Measurements from ENCODE around the gene DOHH.

Gene DOHH, protein sequence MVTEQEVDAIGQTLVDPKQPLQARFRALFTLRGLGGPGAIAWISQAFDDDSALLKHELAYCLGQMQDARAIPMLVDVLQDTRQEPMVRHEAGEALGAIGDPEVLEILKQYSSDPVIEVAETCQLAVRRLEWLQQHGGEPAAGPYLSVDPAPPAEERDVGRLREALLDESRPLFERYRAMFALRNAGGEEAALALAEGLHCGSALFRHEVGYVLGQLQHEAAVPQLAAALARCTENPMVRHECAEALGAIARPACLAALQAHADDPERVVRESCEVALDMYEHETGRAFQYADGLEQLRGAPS

DNA sequence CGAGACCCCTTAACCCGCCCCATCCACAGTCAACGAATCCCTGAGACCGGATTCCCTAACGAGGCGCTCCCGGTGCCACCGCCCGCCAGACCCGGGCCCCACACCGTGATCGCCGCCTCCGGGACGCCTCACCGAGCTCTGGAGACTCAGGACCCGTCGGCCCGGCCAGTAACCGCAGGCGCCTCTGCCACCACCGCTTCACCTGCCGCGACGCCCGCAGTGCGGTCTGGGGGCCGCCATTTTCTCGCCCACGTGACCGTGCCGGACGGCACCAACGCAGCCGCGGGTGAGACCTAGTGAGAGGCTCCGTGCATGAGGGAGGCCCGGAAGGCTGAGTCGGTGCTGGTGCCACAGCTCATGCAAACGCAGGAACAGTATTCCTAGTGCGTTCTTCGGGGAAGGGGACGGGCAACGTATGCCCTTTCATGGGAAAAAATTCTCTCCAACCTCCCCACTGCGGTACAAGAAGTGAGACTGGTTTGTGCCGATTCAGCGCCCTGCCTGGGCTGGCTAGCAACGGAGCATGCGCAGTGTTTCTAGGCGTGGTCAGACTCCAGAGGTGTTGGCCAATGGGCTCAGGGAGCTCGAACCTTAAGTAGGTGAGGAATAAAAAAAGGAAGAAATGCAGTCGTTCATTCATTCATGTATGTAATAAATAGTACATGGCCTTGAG is at the start of gene DOHH:
DOHH (minus strand) TSS at position 246 of the 673 bp plus-strand sequence. CDS start 3,860 bp downstream, outside the sequence.
- peaks cover 24% of the 10 kb centered on the region for H3K79me2 ChIP-seq (ENCODE audit: control insufficient read depth, insufficient read depth, low read length, unreplicated experiment)
- peak within 1 kb of the TSS; percentile 90 for H3K27ac ChIP-seq (ENCODE audit: low read depth, low read length)
- H3K27me3 ChIP-seq (ENCODE audit: insufficient read depth, low read length) = no peaks in the 10 kb centered on the region
- peak within 1 kb of the TSS; percentile 83 for H2AFZ ChIP-seq (ENCODE audit: low read length, unreplicated experiment)
- peak within 1 kb of the TSS; percentile 95 for H3K4me3 ChIP-seq (ENCODE audit: low read depth, low read length)
- no peaks in the 10 kb centered on the region for H3K36me3 ChIP-seq (ENCODE audit: insufficient read depth, low read length)
- no peaks in the 10 kb centered on the region for H3K4me1 ChIP-seq (ENCODE audit: control insufficient read depth, insufficient read depth, low read length, unreplicated experiment)

DNA sequence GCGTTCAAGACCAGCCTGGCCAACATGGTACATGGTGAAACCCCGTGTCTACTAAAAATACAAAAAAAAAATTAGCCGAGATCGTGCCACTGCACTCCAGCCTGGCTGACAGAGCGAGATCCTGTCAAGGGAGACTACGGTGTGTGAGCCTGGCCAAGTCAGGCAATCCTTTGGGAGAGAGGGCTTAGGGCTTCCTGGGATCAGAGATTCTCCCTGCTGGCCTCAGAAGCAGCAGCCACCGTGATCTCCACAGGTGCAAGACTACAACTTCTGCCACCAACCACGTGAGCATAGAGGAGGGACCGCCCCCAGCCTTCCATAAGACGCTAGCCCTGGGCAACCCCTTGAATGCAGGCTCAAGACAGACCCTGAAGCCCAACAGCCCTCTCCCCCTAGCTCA is 49.3 kb upstream of the DOHH start:
- no peak overlapping the region for H3K27ac ChIP-seq (ENCODE audit: low read depth, low read length)
- no peak overlapping the region for H2AFZ ChIP-seq (ENCODE audit: low read length, unreplicated experiment)
- peaks cover 23% of the 10 kb centered on the region for H3K79me2 ChIP-seq (ENCODE audit: control insufficient read depth, insufficient read depth, low read length, unreplicated experiment)
- no peaks in the 10 kb centered on the region; the same call in 1 of the 2 replicates for H3K36me3 ChIP-seq (ENCODE audit: insufficient read depth, low read length)
- H3K4me1 ChIP-seq (ENCODE audit: control insufficient read depth, insufficient read depth, low read length, unreplicated experiment) = no peaks in the 10 kb centered on the region
- no peak overlapping the region for H3K4me3 ChIP-seq (ENCODE audit: low read depth, low read length)
- H3K27me3 ChIP-seq (ENCODE audit: insufficient read depth, low read length) = no peaks in the 10 kb centered on the region

DNA sequence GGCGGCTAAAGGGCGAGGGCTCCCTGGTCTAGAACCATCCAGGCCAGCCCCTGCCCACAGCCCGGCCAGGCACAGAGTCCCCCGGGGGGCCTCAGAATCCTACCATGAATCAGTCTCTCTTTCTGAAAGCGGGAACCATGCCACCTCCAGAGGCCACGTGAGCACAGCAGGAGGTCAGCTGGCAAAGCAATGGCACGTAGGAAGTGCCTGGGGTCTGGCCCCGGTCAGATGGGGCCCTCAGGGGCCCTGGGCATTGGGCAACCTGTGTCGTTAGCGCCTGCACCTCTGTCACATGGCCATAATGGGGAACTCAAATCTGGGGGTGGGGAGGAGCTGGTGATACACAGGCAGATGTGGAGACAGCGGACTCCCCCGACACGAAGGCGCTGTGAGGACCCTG is 48.1 kb upstream of the DOHH start:
- H3K36me3 ChIP-seq (ENCODE audit: insufficient read depth, low read length) = no peaks in the 10 kb centered on the region; the same call in 1 of the 2 replicates
- peaks cover 15% of the 10 kb centered on the region for H3K79me2 ChIP-seq (ENCODE audit: control insufficient read depth, insufficient read depth, low read length, unreplicated experiment)
- no peaks in the 10 kb centered on the region for H3K27me3 ChIP-seq (ENCODE audit: insufficient read depth, low read length)
- no peak overlapping the region for H3K4me3 ChIP-seq (ENCODE audit: low read depth, low read length)
- no peak overlapping the region for H2AFZ ChIP-seq (ENCODE audit: low read length, unreplicated experiment)
- no peaks in the 10 kb centered on the region for H3K4me1 ChIP-seq (ENCODE audit: control insufficient read depth, insufficient read depth, low read length, unreplicated experiment)
- H3K27ac ChIP-seq (ENCODE audit: low read depth, low read length) = no peak overlapping the region

DNA sequence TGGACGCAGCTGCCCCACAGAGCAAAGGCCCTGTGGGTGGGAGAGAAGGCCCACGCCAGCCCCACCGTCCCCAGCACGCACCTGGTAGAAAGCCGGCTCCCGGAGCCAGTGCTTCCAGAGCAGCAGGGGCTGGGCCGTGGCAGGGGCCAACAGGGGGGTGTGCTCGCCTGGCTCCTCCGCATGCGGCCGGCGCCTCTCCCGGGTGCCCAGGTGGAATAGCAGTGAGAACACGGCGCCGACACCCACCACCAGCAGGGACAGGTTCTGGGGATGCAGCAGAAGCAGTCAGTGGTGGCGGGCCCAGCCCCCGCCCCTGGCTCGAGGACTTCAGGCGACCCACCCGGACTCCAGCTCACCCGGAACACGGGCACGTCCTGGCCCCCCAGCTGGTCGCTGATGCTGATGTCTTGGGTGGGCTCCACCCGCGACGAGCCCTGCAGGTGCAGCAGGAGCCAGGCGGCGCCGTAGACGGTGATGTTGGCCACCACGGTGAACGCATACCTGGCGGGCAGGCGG is 47.4 kb upstream of the DOHH start:
- no peaks in the 10 kb centered on the region; the same call in 1 of the 2 replicates for H3K36me3 ChIP-seq (ENCODE audit: insufficient read depth, low read length)
- H3K27ac ChIP-seq (ENCODE audit: low read depth, low read length) = no peak overlapping the region
- H3K79me2 ChIP-seq (ENCODE audit: control insufficient read depth, insufficient read depth, low read length, unreplicated experiment) = peaks cover 11% of the 10 kb centered on the region
- no peaks in the 10 kb centered on the region for H3K4me1 ChIP-seq (ENCODE audit: control insufficient read depth, insufficient read depth, low read length, unreplicated experiment)
- H2AFZ ChIP-seq (ENCODE audit: low read length, unreplicated experiment) = no peak overlapping the region
- no peaks in the 10 kb centered on the region for H3K27me3 ChIP-seq (ENCODE audit: insufficient read depth, low read length)
- no peak overlapping the region for H3K4me3 ChIP-seq (ENCODE audit: low read depth, low read length)

DNA sequence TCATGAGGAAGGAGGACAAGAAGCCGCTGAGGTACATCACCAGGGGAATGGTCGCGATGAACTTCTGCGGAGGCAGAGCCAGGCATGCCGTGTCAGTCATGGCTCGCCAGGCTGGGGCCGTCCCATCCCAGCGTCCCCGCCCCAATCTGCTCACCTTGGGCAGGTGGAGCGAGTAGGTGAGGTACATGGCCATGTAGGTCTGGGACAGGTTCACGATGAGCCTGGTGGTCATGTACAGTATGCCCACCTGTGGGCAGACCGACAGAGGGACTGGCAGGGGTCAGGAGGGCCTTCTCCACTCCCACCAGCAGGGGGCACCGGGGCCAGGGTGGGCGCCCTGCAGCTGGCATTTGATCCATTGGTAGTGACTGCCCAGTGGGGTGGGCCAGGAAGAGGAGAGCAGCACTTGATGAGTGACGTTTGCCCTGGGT is 46.8 kb upstream of the DOHH start:
- Histone ChIP-seq H3K27me3 (ENCODE audit: insufficient read depth, low read length) (no peaks in the 10 kb centered on the region), H3K36me3 (ENCODE audit: insufficient read depth, low read length) (no peaks in the 10 kb centered on the region; the same call in 1 of the 2 replicates)

DNA sequence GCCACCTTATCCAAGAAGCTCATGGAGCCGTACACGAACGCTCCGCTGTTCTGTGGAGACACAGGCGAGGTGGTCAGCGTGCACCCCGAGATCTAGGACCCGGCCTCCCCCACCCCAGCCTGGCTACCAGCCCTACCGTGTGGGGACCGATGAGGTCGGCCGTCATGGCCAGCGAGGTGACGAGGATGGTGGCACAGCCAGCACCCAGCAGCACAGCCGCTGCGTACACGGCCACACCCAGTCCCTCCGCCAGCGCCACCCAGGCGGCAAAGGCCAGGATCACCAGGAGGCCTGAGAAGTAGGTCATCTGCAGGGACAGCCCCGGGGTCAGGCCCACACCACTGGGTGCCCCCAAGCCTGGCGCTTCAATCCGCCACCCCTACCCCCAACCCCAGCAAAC is 45.6 kb upstream of the DOHH start:
- Histone ChIP-seq H3K79me2 (ENCODE audit: control insufficient read depth, insufficient read depth, low read length, unreplicated experiment) (no peaks in the 10 kb centered on the region), H3K27me3 (ENCODE audit: insufficient read depth, low read length) (no peaks in the 10 kb centered on the region), H3K36me3 (ENCODE audit: insufficient read depth, low read length) (no peaks in the 10 kb centered on the region; the same call in 1 of the 2 replicates), H3K27ac (ENCODE audit: low read depth, low read length) (no peak overlapping the region), H3K4me1 (ENCODE audit: control insufficient read depth, insufficient read depth, low read length, unreplicated experiment) (no peaks in the 10 kb centered on the region), H3K4me3 (ENCODE audit: low read depth, low read length) (no peak overlapping the region), H2AFZ (ENCODE audit: low read length, unreplicated experiment) (no peak overlapping the region)

More for the DNA sequence above, 46.8 kb upstream of the DOHH start:
- no peak overlapping the region for H2AFZ ChIP-seq (ENCODE audit: low read length, unreplicated experiment)
- H3K4me3 ChIP-seq (ENCODE audit: low read depth, low read length) = no peak overlapping the region
- H3K79me2 ChIP-seq (ENCODE audit: control insufficient read depth, insufficient read depth, low read length, unreplicated experiment) = peaks cover 7% of the 10 kb centered on the region
- no peak overlapping the region for H3K27ac ChIP-seq (ENCODE audit: low read depth, low read length)
- H3K4me1 ChIP-seq (ENCODE audit: control insufficient read depth, insufficient read depth, low read length, unreplicated experiment) = no peaks in the 10 kb centered on the region

DNA sequence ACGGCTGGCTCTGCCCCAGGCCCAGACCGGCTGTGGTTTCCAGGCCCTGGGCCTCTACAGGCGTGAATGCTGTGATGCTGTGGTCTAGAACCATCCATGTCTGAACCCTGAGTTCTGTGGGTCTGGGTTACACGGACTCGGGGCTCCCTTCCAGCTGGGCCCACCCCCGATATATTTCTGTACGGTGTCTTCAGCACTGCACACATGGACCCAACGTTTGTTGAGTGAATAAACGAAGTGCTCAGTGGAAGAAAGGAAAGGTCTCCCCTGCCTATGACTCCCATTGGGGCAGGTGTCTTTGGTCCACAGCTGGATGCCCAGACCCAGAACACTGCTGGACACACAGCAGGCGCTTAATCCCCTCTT is 45.2 kb upstream of the DOHH start:
- Histone ChIP-seq H3K79me2 (ENCODE audit: control insufficient read depth, insufficient read depth, low read length, unreplicated experiment) (no peaks in the 10 kb centered on the region), H3K27me3 (ENCODE audit: insufficient read depth, low read length) (no peaks in the 10 kb centered on the region), H3K4me1 (ENCODE audit: control insufficient read depth, insufficient read depth, low read length, unreplicated experiment) (no peaks in the 10 kb centered on the region), H3K27ac (ENCODE audit: low read depth, low read length) (no peak overlapping the region), H2AFZ (ENCODE audit: low read length, unreplicated experiment) (no peak overlapping the region), H3K36me3 (ENCODE audit: insufficient read depth, low read length) (no peaks in the 10 kb centered on the region; the same call in 1 of the 2 replicates), H3K4me3 (ENCODE audit: low read depth, low read length) (no peak overlapping the region)

DNA sequence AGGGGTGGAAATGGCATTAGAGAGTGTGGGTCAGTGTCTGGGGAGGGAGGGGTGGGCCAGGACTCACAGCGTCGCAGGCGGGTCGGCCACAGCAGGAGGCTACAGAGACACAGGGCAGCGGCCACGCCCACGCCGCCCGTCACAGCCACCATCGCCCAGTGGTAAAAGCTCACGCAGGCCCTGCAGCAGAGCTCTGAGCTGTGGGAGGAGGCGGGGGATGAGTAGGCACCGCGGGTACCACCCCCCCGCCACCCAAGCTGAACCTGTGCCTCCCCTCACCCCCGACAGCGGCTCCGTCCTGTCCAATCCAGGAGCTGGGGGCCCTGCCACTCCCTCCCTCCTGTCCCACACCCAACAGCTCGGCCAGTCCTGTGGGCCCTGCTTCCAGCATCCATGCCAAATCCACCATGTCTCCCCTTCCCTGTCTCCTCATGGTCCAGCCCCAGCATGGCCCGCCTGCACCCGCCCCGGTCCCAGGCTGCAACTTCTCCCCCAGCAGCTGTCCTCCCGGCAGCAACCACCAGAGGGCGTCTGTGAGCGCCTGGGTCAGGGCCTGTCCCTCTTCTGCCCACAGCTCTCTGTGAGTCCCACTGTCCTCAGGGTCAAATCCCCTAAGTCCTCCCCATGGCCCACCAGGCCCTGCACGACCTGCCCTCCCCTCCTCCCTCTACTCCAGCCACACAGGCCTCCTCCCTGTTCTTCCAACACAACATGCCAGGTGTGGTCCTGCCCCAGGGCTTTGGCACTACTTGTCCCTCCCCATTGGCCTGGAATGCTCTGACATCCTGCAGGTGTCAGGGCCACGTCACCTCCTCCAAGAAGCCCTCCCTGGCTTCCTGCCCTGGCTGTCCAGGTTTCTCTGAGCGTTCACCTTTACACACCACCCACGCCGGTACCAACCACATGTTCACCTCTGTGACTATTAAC is 44.5 kb upstream of the DOHH start:
- Histone ChIP-seq H2AFZ (ENCODE audit: low read length, unreplicated experiment) (no peak overlapping the region), H3K79me2 (ENCODE audit: control insufficient read depth, insufficient read depth, low read length, unreplicated experiment) (no peaks in the 10 kb centered on the region), H3K4me3 (ENCODE audit: low read depth, low read length) (no peak overlapping the region), H3K4me1 (ENCODE audit: control insufficient read depth, insufficient read depth, low read length, unreplicated experiment) (no peaks in the 10 kb centered on the region), H3K36me3 (ENCODE audit: insufficient read depth, low read length) (no peaks in the 10 kb centered on the region), H3K27me3 (ENCODE audit: insufficient read depth, low read length) (no peaks in the 10 kb centered on the region), H3K27ac (ENCODE audit: low read depth, low read length) (no peak overlapping the region)

DNA sequence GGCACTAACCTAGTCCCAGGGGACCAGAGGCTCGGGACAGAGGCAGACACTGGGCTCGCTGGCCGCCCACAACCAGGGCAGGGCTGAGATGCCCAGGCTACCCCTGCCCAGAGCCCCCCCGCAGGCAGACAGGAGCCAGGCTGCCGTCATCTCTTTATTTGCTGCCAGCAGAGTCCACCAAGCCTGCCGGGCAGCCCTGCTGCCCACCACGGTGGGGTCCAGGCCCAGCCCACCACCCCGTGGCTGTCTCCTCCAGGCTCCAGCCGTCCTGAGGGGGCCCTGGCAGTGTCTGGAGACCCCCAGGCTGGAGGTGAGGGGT is 43.5 kb upstream of the DOHH start:
- H3K79me2 ChIP-seq (ENCODE audit: control insufficient read depth, insufficient read depth, low read length, unreplicated experiment) = no peaks in the 10 kb centered on the region
- 0 out of 2 replicates have a peak, but pooled peaks cover 5% of the 10 kb centered on the region for H3K36me3 ChIP-seq (ENCODE audit: insufficient read depth, low read length)
- H3K27ac ChIP-seq (ENCODE audit: low read depth, low read length) = no peak overlapping the region
- H3K4me1 ChIP-seq (ENCODE audit: control insufficient read depth, insufficient read depth, low read length, unreplicated experiment) = no peaks in the 10 kb centered on the region
- no peaks in the 10 kb centered on the region for H3K27me3 ChIP-seq (ENCODE audit: insufficient read depth, low read length)
- H2AFZ ChIP-seq (ENCODE audit: low read length, unreplicated experiment) = no peak overlapping the region
- no peak overlapping the region for H3K4me3 ChIP-seq (ENCODE audit: low read depth, low read length)
